HepG2 (cell line): ENCODE measurements around the gene MYH7B. TPM values are rescaled to one million over a fixed set of nuclear protein-coding genes. Genes with fewer than 3 reads are reported as not detected.

ENCODE experiments used
- CREBL2 ChIP-seq: sonication (generic); formaldehyde crosslinking; IDR thresholded peaks from 2 replicates; pipeline ENCODE4 v1.8.1; 2023; ENCODE audit warnings: missing genetic modification reagents, mild to moderate bottlenecking, borderline replicate concordance
- FOXJ3 ChIP-seq: sonication (generic); formaldehyde crosslinking; IDR thresholded peaks from 2 replicates; pipeline ENCODE4 v1.4.0; 2020; ENCODE audit warnings: missing genetic modification reagents, mild to moderate bottlenecking, borderline replicate concordance
- HHEX ChIP-seq: IDR thresholded peaks from 2 replicates; pipeline ENCODE4 v1.6.1; 2016; ENCODE audit warnings: control low read depth
- HIC2 ChIP-seq: sonication (generic); formaldehyde crosslinking; IDR thresholded peaks from 2 replicates; pipeline ENCODE4 v1.9.0; 2022; ENCODE audit warnings: low read depth, missing genetic modification reagents
- KAT8 ChIP-seq: IDR thresholded peaks from 2 replicates; pipeline ENCODE4 v1.6.1; 2016; ENCODE audit warnings: missing genetic modification reagents, missing compliant biosample characterization
- MIER3 ChIP-seq: IDR thresholded peaks from 2 replicates; pipeline ENCODE4 v1.6.1; 2016; ENCODE audit warnings: missing compliant biosample characterization, borderline replicate concordance
- MYC ChIP-seq: sonication (generic); formaldehyde crosslinking; IDR thresholded peaks from 2 replicates; pipeline ENCODE4 v1.9.0; 2021; ENCODE audit warnings: missing genetic modification reagents, borderline replicate concordance
- RBFOX2 ChIP-seq: fragments of 200-400 bp; formaldehyde crosslinking; IDR thresholded peaks from 2 replicates; pipeline ENCODE4 v1.6.1; 2017; ENCODE audit warnings: low read depth, mild to moderate bottlenecking, low read length
- REST ChIP-seq, 2 experiments: IDR thresholded peaks; 2 replicates each; pipeline ENCODE4 v1.6.1; 2011 to 2012; ENCODE audit warnings: low read length in 2 of 2, borderline replicate concordance in 1 of 2, low read depth in 1 of 2, mild to moderate bottlenecking in 1 of 2, moderate library complexity in 1 of 2
- XBP1 ChIP-seq: sonication (generic); formaldehyde crosslinking; IDR thresholded peaks from 2 replicates; pipeline ENCODE4 v1.5.0; 2020; ENCODE audit warnings: missing genetic modification reagents
- ZBED4 ChIP-seq: sonication (generic); formaldehyde crosslinking; IDR thresholded peaks from 2 replicates; pipeline ENCODE4 v1.4.0; 2020; ENCODE audit warnings: missing genetic modification reagents, borderline replicate concordance
- ZC3H13 ChIP-seq: sonication (generic); formaldehyde crosslinking; IDR thresholded peaks from 2 replicates; pipeline ENCODE4 v1.8.1; 2023; ENCODE audit warnings: mild to moderate bottlenecking, missing genetic modification reagents, moderate library complexity
- ZFY ChIP-seq: sonication (generic); formaldehyde crosslinking; IDR thresholded peaks from 2 replicates; pipeline ENCODE4 v1.4.0; 2020; ENCODE audit warnings: missing genetic modification reagents
- ZNF138 ChIP-seq: sonication (generic); formaldehyde crosslinking; IDR thresholded peaks from 2 replicates; pipeline ENCODE4 v1.5.0; 2020; ENCODE audit warnings: mild to moderate bottlenecking, low read depth, missing genetic modification reagents
- ZNF18 ChIP-seq: sonication (generic); formaldehyde crosslinking; IDR thresholded peaks from 2 replicates; pipeline ENCODE4 v1.8.0; 2022; ENCODE audit warnings: mild to moderate bottlenecking, missing genetic modification reagents; ENCODE audit not compliant: insufficient replicate concordance
- ZNF547 ChIP-seq: sonication (generic); formaldehyde crosslinking; IDR thresholded peaks from 2 replicates; pipeline ENCODE4 v1.5.1; 2020; ENCODE audit warnings: mild to moderate bottlenecking, missing genetic modification reagents
- ZNF619 ChIP-seq: sonication (generic); formaldehyde crosslinking; IDR thresholded peaks from 2 replicates; pipeline ENCODE4 v1.4.0; 2020; ENCODE audit warnings: mild to moderate bottlenecking, missing genetic modification reagents
- ZNF7 ChIP-seq: IDR thresholded peaks from 2 replicates; pipeline ENCODE4 v1.6.1; 2016; ENCODE audit warnings: missing biosample characterization, missing genetic modification reagents
- polyA plus RNA-seq, 8 experiments: library from polyadenylated mRNA; depleted of rRNA in 3 of 8; stranded (reverse) in 7 of 8; unstranded in 1 of 8; fragments of >200 nt; fragmentation: Illumina TruSeq in 4 of 8; extraction: Trizol in 4 of 8; gene quantifications; 2 replicates each; pipeline versions ENCODE4 v1.2.1 to v1.2.3, GENCODE V29; 2011 to 2016; ENCODE audit warnings: low read depth in 4 of 8, missing spikeins in 1 of 8, mixed read lengths in 1 of 8; ENCODE audit not compliant: insufficient read depth in 1 of 8
- total RNA-seq, 5 experiments: library from RNA; depleted of rRNA; stranded (reverse); fragments of >200 nt; fragmentation: Illumina TruSeq; extraction: Trizol; gene quantifications; 2 replicates each; pipeline ENCODE4 v1.2.3, GENCODE V29; 2016; ENCODE audit warnings: low read depth in 1 of 5

MYH7B gene
- total and polyA plus RNA-seq, 2 of the 13 experiments (the other 11 are each of a cell fraction or from before 2014, with no cell fraction given), result 0.05 to 0.20 TPM

GRCh38 chr20:34956751-34957472, 1.2 kb downstream of the MYH7B start (continued):
- TF ChIP-seq XBP1 (CRISPR knock-in tag) (no peak), ZNF18 (CRISPR knock-in tag) (no peak), HHEX (CRISPR knock-in tag) (no peak), RBFOX2 (no peak), MIER3 (CRISPR knock-in tag) (no peak), ZNF138 (CRISPR knock-in tag) (0 out of 2 replicates have a peak, but pooled peaks have one; percentile 44), CREBL2 (CRISPR knock-in tag) (no peak), ZNF619 (CRISPR knock-in tag) (no peak), ZC3H13 (CRISPR knock-in tag) (no peak), ZNF7 (CRISPR knock-in tag) (no peak), KAT8 (CRISPR knock-in tag) (no peak), REST (IDR thresholded peaks at IDR 0.05; ENCODE audit: borderline replicate concordance in 1 of 2, low read depth in 1 of 2, low read length in 2 of 2) (no peak), ZFY (CRISPR knock-in tag) (peak; percentile 24; the same call in 1 of the 2 replicates), HIC2 (CRISPR knock-in tag) (no peak), MYC (CRISPR knock-in tag) (0 out of 2 replicates have a peak, but pooled peaks have one; percentile 33), ZNF547 (0 out of 2 replicates have a peak, but pooled peaks have one; percentile 57), FOXJ3 (CRISPR knock-in tag) (no peak), ZBED4 (CRISPR knock-in tag) (no peak)
